GM12872 (cell line): ENCODE data around the gene SORCS2.

Experiments
- CTCF ChIP-seq: IDR thresholded peaks from 3 replicates; pipeline ENCODE4 v1.5.1; 2011; ENCODE audit warnings: low read depth, mild to moderate bottlenecking, low read length, moderate library complexity; ENCODE audit not compliant: insufficient read depth

The SORCS2 gene

GRCh38 chr4:7775396-7775795, 583.1 kb downstream of the SORCS2 start:
- TF ChIP-seq CTCF: no peak

GRCh38 chr4:7777017-7777710, 584.8 kb downstream of the SORCS2 start:
- TF ChIP-seq CTCF: no peak

GRCh38 chr4:7777871-7778509, 585.7 kb downstream of the SORCS2 start:
- TF ChIP-seq CTCF: no peak

GRCh38 chr4:7778510-7779431, 586.4 kb downstream of the SORCS2 start:
- no peak for TF ChIP-seq CTCF

- TF ChIP-seq CTCF: no peak
Measured at GRCh38 chr4:7779432-7779768, 587.1 kb downstream of the SORCS2 start.

- TF ChIP-seq CTCF: no peak
Measured at GRCh38 chr4:7780751-7781348, 588.5 kb downstream of the SORCS2 start.

- TF ChIP-seq CTCF: no peak
Measured at GRCh38 chr4:7781366-7781765, 589.0 kb downstream of the SORCS2 start.
